HG02973 (cell line): ENCODE results near the gene LAPTM4A.
A peak's percentile ranks its signal among the peaks of the same experiment; 100 is the strongest.
"Not testable (repeated sequence)": the region's sequence is repeated elsewhere in the genome, so short reads cannot be mapped to it uniquely, and the experiment has no call there.

Experiments
- ATAC-seq: cut with Tn5 transposase; IDR thresholded peaks from one replicate; pipeline ENCODE4 v1.9.1; 2021; ENCODE audit warnings: moderate library complexity; ENCODE audit not compliant: unreplicated experiment

The LAPTM4A gene

DNA sequence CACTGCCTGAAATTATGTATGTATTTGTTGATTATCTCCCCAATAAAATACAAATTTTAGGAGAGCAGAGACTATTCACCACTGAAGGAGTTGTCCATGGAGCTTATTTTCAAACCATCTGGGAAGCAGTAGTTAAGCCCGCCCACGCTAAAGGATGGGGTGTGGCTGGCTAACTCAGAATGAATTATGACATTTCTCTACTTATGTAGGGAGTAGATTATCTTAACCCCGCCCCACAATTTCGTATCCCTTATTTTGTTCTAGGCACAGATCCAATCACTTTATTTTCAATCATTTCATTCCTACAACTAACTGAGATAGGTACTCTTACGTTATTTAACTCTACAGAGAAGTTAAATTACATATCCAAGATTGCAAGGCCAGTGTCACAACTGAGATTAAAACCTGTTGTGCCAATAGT, 1.4 kb upstream of the LAPTM4A start:
- ATAC-seq, result no peak

DNA sequence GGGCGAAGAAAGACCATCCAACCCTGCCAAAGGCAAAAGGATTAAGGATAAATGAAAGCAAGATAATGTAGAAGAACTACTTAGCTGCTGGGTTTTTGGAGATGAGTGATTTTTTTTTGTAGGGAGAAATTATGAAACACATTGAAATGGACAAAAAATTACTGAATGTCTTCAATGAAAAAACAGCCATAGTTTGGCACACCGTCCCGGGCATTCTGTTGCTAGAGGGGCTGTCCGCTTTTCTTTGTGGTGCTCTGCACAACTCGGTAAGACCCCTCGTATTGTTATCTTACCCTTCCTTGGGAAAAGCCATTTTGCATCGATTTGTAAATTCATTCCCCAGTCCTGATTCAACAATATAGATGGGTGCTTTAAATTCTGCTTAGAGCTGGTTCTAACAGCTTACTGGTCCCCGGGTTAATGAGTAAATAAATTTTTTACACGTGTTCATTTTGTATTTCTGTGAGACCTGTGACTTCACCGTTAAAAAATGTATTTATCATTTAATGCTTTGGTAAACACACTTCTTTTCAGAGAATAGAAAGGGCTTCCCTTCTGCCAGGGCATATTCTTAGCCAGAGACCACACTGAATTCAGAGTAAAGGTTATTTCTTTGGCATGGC, 912 bp upstream of the LAPTM4A start:
- no peak for ATAC-seq

DNA sequence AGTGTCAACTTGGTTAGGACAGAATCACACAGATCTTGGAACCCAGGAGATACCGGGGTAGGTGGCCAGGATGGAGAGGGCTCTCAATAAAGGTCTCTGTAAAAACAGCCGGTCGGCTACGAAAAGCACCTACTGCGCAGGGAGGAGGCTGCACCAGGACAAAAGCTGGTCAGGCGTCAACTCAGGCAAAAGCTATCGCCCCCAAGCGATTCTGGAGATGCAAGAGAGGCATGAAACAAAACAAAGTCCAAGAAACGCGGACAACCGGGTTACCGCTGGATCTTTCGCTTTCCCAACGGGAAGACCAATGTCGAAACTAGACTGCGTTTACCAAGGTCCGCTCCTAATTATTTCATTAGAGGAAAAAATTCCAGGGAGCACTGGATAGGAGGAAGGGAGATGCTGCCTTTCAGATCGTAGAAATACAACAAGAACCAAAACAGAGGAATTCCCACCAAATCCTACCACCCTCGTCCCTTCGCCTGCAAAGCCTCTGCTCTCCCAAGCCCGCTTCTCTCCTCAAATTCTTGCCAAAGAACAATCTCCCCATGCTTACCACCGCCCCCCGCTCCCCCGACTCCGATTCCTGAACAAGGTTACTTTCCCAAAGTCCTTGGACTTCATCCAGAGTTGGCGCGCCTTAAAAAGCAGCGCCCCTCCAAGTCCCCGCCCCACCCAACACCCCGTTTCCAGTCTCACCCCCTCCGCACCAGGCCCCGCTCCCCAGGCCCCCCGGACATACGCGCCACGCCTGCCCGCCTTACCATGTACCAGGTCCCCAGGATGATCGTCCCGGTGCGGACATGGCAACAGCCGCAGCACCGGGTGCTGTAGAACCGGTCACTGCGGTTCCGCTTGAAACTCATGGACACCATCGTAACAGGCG, 539 bp downstream of the LAPTM4A start:
- peak; percentile 12 for ATAC-seq

DNA sequence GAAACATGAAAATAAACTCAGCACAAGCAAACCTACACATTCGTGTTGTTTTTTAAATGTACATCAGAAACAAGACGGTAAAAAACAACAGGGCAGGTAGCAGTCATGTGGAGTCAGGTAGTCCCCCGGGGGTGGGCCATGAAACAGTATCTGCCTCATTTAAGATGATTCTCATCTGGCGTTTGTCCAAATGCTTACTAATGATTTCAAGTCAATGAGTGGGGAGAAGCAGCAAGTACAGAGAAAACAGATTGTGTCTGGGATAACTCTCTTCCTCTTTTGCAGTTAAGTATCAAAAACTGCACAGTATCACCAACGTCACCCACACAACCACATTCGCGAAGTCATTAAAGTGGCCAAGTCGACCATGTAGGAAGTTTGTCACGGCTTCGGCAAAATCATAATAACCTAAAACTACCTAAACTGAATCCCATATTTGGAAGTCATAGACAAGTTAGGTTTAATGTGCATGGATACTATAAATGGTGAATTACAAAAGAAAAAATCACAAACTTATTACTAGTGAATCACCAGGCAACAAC, 1.3 kb downstream of the LAPTM4A start:
- peak; percentile 28 for ATAC-seq

DNA sequence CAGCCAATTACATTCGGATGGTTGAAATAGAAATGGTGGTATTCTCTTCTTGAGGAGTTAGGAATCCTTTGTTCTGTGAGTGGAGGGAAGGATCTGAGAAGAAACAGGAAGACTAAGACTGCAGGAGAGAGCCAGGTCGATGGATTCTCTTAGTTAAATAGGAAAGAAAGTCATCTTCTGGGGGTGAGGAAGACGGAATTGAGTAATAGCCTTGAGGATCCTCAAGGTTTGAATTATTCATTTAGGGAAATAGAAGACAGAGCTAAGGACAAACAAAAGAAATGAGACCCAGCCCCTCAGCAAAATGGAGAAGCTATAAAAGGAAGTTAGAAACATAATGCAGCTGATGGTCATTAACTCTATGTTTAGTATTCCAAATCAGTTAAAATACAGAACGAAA, 1.8 kb downstream of the LAPTM4A start:
- ATAC-seq, result no peak

DNA sequence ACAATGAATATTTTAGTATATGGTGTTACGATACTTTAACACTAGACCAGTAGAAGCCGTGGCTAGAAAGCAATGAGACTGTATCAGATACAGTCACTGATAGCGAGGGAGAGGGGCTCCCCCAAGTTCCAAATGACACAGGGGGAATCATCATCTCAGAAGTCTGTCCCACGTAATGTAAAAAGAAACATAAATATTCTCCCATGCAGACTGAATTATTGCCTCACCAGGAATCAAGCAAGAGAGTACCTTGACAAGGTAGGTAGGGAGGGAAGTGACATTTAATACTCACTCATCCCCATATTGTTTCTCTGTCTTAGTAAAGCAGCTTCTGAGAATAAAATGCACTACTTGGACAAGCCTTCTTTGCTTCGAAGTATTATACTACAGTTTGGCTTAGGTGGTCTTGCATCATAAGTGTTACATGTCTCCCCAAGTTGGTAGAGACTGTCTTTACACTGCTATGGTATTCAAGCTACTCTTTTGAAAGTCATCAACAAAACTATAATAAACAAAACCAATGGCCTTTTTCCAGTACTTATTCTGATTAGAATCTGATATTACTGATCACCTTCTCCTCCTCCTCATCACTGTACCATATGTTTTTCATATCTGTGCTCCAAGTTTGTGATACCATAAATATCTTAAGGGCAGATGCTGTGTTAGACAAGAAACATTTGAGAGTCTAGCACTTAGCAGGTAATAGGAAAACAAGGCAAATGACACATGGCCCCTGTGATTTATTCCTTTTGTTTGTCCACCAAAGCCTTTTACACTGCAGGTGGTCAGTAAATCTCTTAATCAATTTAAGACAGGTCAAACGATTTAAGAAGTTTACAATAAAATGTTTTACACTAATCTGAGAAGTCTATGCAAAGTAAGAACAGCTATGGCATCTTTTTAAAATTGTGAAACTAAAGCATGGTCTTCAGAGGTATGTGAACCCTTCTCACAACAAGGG, 2.7 kb downstream of the LAPTM4A start:
- ATAC-seq, result no peak

DNA sequence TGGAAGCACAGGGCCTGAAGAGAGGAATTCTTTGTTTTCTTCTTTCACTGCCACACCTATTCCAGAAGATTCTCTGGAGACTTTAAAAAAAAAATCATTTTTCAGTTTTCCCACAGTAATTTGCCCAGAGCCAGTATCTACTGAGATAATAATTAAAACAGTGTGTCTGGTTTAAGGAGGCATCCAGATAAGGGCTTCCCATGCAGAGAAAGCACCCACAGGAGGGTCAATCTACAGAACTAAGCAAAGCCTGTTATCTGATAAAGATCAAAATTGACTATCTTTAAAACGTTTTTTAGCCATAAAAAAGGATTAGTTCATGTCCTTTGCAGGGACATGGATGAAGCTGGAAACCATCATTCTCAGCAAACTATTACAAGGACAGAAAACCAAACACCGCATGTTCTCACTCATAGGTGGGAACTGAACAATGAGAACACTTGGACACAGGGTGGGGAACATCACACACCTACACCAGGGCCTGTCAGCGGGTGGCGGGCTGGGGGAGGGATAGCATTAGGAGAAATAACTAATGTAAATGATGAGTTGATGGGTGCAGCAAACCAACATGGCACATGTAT, 5.6 kb downstream of the LAPTM4A start:
- ATAC-seq, result not testable (repeated sequence)

DNA sequence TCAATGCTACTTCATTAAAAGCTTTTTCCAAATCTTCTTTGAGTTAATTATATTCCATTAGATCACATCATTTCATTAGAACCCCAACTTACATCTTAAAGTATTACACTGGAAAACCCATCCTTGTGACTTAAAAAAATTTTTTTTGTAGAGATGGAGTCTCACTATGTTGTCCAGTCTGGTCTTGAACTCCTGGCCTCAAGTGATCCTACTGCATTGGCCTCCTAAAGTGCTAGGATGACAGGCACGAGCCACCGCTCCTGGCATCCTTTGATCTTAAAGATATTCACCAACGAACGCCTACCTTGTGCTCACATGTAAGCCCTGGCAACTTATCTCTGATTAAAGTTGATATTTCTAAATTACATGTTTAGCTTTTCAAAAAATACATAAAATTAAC, 6.7 kb downstream of the LAPTM4A start:
- ATAC-seq, result no peak

DNA sequence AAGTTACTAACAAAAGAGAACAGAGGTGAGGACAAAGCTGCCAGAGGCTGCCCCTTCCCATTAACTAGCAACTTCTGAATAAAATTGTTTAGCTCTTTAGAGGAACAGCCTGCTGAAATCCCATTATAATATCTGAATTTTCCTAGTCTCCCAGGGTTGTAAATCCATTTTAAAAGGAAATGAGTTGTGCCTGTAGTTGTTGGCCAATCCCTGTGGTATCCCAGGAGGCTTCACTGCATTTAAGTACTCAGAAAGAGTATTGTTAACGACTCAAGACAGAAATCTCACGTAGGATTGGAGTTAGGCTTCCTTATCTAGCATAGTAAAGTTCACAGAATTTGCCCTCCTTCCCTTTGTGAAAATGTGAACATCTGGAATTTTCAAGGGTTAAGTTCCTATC, 8.9 kb downstream of the LAPTM4A start:
- ATAC-seq, result no peak

DNA sequence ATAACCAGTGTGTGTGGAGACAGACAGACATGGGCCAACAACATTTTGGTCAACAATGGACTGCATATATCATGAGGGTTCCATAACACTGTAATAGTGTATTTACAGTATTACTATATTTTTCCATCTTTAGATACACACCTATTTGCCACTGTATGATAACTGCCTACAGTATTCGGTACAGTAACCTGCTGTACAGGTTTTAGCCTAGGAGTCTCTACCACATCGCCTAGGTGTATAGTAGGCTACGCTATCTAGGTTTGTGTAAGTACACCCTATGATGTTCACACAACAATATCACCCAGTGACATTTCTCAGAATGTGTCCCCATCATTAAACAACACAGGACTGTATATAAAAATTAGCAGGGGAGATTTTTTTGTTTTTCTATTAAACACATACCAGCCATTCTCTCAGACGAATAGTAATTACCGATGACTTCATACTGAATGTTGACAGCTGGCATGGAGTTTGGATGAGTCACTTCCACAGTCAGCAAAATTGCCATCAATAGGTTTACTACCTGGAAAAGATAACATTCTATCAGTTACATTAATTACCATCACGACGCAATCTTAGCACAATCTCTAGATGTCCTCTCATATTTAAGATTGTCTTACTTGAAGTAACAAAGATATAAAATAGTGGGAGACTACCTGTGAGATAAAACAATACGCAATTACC, 10.8 kb downstream of the LAPTM4A start:
- ATAC-seq, result no peak

DNA sequence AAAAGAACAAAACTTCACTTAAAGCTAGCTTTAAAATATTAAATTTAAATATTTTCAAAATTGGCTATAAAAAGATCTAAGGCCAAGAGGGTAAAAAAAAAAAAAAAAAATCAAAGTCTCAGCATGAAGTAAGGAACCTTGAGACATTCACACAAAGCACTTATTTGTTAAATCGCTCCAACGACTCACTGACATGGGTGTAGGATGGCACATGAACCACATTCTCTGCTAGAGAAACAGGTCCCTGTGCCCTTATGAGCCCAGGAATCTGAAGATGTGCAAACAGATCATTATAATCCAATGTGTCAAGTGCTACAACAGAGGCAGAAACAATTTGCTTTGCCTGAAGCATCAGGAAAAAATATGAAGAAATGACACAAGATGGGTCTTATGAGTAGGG, 13.8 kb downstream of the LAPTM4A start:
- no peak for ATAC-seq

DNA sequence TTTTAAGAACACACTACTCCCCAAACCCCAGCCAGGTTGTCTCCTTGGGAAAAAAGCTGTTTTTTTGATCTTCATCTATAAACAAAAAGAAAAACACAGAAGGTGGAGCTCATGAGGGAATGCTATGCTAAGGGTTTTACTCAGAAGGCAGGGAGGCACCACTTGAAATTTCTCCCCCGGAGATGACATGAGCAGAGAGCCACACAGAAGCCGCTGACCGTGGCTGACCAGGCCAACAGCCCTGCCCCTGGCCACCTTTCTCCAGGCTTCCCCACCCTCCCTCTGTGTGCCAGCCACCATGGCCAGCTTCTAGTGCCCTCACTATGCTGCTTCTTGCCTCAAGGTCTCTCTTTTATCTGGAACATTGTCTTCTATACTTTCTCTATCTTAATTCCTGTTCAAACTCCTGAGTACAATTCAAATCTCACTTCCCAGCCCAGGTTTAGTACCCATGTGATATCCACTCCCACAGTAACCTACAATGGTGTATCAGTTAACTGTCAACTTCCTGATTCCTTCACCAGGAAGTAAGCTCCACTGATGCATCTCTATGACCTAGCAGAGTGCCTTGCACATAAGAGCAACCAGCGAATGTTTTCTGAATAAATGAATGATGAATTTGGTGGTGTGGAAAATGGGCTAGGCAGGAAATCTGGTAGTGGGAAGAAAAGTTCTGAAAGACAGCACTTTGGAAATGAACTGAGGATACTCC, 15.3 kb downstream of the LAPTM4A start:
- no peak for ATAC-seq

DNA sequence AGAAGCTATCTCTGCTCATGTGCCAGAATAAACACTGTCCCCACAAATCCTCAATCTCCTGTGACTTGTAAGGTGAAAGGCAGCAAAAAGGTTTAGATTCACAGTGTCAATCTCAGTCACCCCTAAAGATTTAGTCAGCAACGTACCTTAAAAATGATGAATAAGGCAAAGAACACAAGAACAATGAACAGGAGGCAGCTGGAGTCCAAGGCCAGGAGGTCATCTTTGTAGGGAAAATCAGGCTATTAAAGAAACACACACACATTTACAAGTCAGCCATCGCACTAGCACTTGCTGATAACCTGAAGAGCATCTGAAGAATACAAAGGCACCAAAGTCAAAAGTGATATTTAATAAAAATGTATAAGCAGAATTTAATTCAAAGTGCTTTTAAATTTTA, 16.6 kb downstream of the LAPTM4A start:
- ATAC-seq, result no peak

DNA sequence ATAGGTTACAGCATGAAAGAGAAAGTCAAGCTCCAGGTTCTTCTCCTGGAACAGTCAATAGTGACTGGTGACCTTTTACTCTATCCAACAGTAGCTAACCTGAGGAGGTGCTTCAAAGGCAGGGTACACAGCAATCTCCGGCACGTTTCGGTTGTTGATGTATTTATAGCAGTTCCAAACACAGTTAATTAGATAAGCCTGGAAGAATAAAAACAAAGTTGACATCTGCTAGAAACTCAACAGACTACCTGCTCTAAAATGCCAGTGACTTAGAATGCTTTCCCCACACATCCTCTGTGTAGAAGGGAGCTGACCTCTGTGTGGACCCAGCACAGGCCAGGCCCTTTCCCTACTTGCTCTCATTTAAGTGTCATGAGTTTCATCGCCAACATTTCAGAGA, 17.2 kb downstream of the LAPTM4A start:
- no peak for ATAC-seq

DNA sequence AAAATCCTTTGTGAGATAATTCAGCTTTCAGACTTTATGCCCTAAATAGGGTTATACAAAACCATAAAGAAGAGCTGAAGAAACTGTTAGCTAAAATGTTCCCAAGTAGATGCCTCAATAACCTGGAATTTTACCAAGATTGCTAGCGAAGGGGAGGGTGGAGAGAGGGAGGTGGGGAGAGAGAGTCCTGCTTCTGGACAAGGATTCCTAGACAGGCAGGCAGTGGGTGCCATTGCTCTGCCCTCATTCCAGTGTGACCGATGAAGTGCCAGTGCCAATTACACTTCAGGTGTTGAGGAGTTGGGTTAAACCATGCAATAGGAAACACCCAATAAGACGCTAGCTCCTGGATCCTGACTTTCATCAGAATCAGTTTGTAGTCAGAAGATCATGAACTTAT, 18.1 kb downstream of the LAPTM4A start:
- ATAC-seq, result no peak

DNA sequence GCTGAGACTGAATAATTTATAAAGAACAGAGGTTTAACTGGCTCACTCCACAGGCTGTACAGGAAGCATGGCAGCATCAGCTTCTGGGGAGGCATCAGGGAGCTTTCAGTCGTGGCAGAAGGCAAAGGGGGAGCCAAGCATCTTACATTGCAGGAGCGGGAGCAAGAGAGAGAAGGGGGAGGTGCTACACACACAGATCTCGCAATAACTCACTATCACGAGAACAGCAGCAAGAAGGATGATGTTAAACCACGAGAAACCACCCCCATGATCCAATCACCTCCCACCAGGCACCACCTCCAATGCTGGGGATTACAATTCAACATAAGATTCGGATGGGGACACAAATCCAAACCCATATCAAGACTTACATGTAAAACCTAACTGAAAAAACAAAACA, 21.2 kb downstream of the LAPTM4A start:
- no peak for ATAC-seq

DNA sequence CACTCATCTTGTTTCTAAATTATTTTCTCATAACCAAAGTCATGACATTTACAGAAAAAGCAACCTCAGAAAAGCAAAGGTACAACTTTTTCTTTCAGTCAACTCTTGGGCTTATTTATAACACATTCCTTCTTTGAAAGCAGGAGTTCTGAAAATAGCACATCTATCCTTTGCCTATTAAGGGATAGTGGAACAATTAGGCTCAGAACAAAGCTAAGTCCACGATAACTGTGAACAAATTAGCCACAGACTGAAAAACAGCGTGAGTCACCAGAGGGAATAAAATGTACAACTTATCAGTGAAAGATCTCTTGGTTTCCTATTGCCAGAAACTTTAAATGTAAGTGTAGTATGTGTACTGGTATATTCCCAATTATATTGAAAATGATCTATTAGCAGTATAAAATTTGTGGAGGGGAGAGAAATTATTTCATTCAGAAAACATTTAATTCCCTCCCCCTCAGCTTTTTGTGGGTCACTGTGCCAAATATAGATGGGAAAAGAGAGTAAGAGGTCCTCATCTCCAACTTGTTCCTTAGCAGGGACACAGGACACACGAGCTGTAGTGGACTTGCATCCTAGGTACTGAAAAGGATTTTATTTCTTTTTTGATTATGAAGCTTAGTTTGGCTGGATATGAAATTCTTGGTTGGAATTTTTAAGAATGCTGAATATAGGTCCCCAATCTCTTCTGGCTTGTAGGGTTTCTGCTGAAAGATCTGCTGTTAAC, 23.6 kb downstream of the LAPTM4A start:
- no peak for ATAC-seq

DNA sequence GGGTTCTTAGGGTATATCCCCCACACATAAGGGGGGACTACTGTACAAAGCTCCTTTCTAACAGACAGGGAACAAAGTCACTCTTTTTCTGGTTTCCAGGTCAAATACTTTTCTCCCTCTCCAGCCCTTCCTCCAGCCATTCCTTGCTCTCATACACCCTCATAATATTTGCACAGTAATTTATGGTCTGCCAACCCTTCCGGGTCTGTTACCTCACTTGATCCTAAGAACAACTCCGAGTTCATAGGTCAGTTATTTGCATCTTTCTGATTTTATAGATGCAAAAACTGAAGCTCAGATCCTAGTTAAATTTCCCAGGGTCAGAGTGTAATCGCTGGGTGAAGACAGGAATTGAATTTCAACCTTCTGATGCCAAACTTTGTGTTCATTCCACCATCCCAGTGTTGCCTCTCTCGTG, 24.2 kb downstream of the LAPTM4A start:
- no peak for ATAC-seq
